RPMI8226 (cell line): ENCODE results near the gene CCND1.

Source experiments
- DNase-seq: peaks from one replicate; pipeline ENCODE4 v3.0.0-alpha.2; 2015

The CCND1 gene

GRCh38 chr11:69642549-69642912 is 1.6 kb downstream of the CCND1 start:
- peak; percentile 81 for DNase-seq

- DNase-seq, result peak; percentile 91
Measured at GRCh38 chr11:69642913-69643632, 2.1 kb downstream of the CCND1 start.

- DNase-seq, result no peak
Measured at GRCh38 chr11:69643646-69644045, 2.7 kb downstream of the CCND1 start.

- DNase-seq, result peak; percentile 70
Measured at GRCh38 chr11:69644071-69644961, 3.4 kb downstream of the CCND1 start.

GRCh38 chr11:69644962-69645675 is 4.2 kb downstream of the CCND1 start:
- no peak for DNase-seq

- DNase-seq, result no peak
Measured at GRCh38 chr11:69645801-69646492, 5.0 kb downstream of the CCND1 start.

GRCh38 chr11:69646493-69647389 is 5.8 kb downstream of the CCND1 start:
- no peak for DNase-seq

GRCh38 chr11:69647390-69647748 is 6.4 kb downstream of the CCND1 start:
- no peak for DNase-seq

- no peak for DNase-seq
Measured at GRCh38 chr11:69647761-69648497, 7.0 kb downstream of the CCND1 start.

GRCh38 chr11:69648679-69649575 is 8.0 kb downstream of the CCND1 start:
- DNase-seq, result no peak

- no peak for DNase-seq
Measured at GRCh38 chr11:69649576-69649900, 8.6 kb downstream of the CCND1 start.

GRCh38 chr11:69650081-69650831 is 9.3 kb downstream of the CCND1 start:
- no peak for DNase-seq

GRCh38 chr11:69650832-69651344 is 9.9 kb downstream of the CCND1 start:
- DNase-seq, result no peak

GRCh38 chr11:69651834-69652620 is 11.1 kb downstream of the CCND1 start:
- DNase-seq, result no peak

- DNase-seq, result no peak
Measured at GRCh38 chr11:69652999-69653398, 12.0 kb downstream of the CCND1 start.

GRCh38 chr11:69653406-69653960 is 12.5 kb downstream of the CCND1 start:
- DNase-seq, result no peak

- DNase-seq, result no peak
Measured at GRCh38 chr11:69654001-69654659, 13.2 kb downstream of the CCND1 start.
